Stimulated activated CD4-positive, alpha-beta T cell treated with anti-CD3 and anti-CD28 coated beads, Interleukin-4, amount 100 ng/mL, for 48 hours (primary cell): ENCODE data around the gene ABCC1.

ENCODE experiments used
- DNase-seq, 2 donors: peaks; one replicate each; pipeline ENCODE4 v3.0.0-alpha.2; 2020; ENCODE audit warnings: low read depth in 2 of 2

The ABCC1 gene

GRCh38 chr16:16048904-16049582 is 99.6 kb downstream of the ABCC1 start:
- no peak for DNase-seq

- no peak for DNase-seq
Measured at GRCh38 chr16:16050106-16050505, 100.7 kb downstream of the ABCC1 start.

- no peak for DNase-seq
Measured at GRCh38 chr16:16051132-16051531, 101.7 kb downstream of the ABCC1 start.

GRCh38 chr16:16052916-16053315 is 103.5 kb downstream of the ABCC1 start:
- no peak for DNase-seq

- no peak for DNase-seq
Measured at GRCh38 chr16:16057102-16057501, 107.7 kb downstream of the ABCC1 start.

GRCh38 chr16:16059160-16059559 is 109.7 kb downstream of the ABCC1 start:
- no peak for DNase-seq

GRCh38 chr16:16059895-16060590 is 110.6 kb downstream of the ABCC1 start:
- DNase-seq = no peak

GRCh38 chr16:16062023-16062937 is 112.9 kb downstream of the ABCC1 start:
- DNase-seq = no peak

GRCh38 chr16:16063683-16064082 is 114.3 kb downstream of the ABCC1 start:
- no peak for DNase-seq

GRCh38 chr16:16064874-16065384 is 115.5 kb downstream of the ABCC1 start:
- no peak for DNase-seq

- no peak for DNase-seq
Measured at GRCh38 chr16:16067127-16067526, 117.7 kb downstream of the ABCC1 start.

- no peak for DNase-seq
Measured at GRCh38 chr16:16071631-16072244, 122.3 kb downstream of the ABCC1 start.

- DNase-seq = no peak
Measured at GRCh38 chr16:16073001-16073545, 123.7 kb downstream of the ABCC1 start.

GRCh38 chr16:16073891-16074881 is 124.8 kb downstream of the ABCC1 start:
- no peak for DNase-seq

GRCh38 chr16:16075488-16076422 is 126.3 kb downstream of the ABCC1 start:
- DNase-seq = no peak

GRCh38 chr16:16076423-16076813 is 127.0 kb downstream of the ABCC1 start:
- DNase-seq = no peak

GRCh38 chr16:16080465-16081065 is 131.1 kb downstream of the ABCC1 start:
- no peak for DNase-seq

- no peak for DNase-seq
Measured at GRCh38 chr16:16081141-16081540, 131.7 kb downstream of the ABCC1 start.

GRCh38 chr16:16082255-16082654 is 132.8 kb downstream of the ABCC1 start:
- no peak for DNase-seq
